Loucy (cell line): ENCODE measurements around the gene ZNF341.

ENCODE experiments used
- H2AFZ ChIP-seq: fragments of 200-600 bp; sonication (generic); 2 replicates; pipeline ENCODE4 v1.6.0; 2016; ENCODE audit warnings: antibody characterized with exemption, mild to moderate bottlenecking, low read length, moderate library complexity
- H3F3A ChIP-seq: fragments of 200-600 bp; 2 replicates; pipeline ENCODE4 v1.6.0; 2016; ENCODE audit warnings: antibody characterized with exemption, low read depth, mild to moderate bottlenecking
- H3K27me3 ChIP-seq: fragments of 200-600 bp; sonication (generic); 2 replicates; pipeline ENCODE4 v1.6.1; 2014; ENCODE audit warnings: low read length, mild to moderate bottlenecking; ENCODE audit not compliant: insufficient read depth, poor library complexity, severe bottlenecking
- H3K36me3 ChIP-seq: fragments of 200-600 bp; sonication (generic); 2 replicates; pipeline ENCODE4 v1.6.1; 2016; ENCODE audit warnings: low read length; ENCODE audit not compliant: insufficient read depth
- H3K4me1 ChIP-seq: fragments of 200-600 bp; sonication (generic); 2 replicates; pipeline ENCODE4 v1.5.1; 2014; ENCODE audit warnings: low read length, mild to moderate bottlenecking; ENCODE audit not compliant: insufficient read depth, poor library complexity, severe bottlenecking
- H3K4me2 ChIP-seq: fragments of 200-600 bp; sonication (generic); 2 replicates; pipeline ENCODE4 v1.6.0; 2014; ENCODE audit warnings: antibody characterized with exemption, low read length, low read depth, mild to moderate bottlenecking; ENCODE audit not compliant: poor library complexity, severe bottlenecking
- H3K4me3 ChIP-seq: fragments of 200-600 bp; sonication (generic); 2 replicates; pipeline ENCODE4 v1.5.1; 2014; ENCODE audit warnings: low read length, mild to moderate bottlenecking, mixed read lengths; ENCODE audit not compliant: poor library complexity, severe bottlenecking
- H3K79me2 ChIP-seq: fragments of 200-600 bp; sonication (generic); 2 replicates; pipeline ENCODE4 v1.6.1; 2014; ENCODE audit warnings: low read length; ENCODE audit not compliant: insufficient read depth
- H3K9ac ChIP-seq: fragments of 200-600 bp; sonication (generic); 2 replicates; pipeline ENCODE4 v1.6.0; 2014; ENCODE audit warnings: mild to moderate bottlenecking, low read depth, low read length, moderate library complexity; ENCODE audit not compliant: poor library complexity, severe bottlenecking
- H3K9me2 ChIP-seq: fragments of 200-600 bp; sonication (generic); replicated peaks from 2 replicates; pipeline ENCODE4 v1.6.1; 2016; ENCODE audit warnings: low read depth, low read length, mixed read lengths
- H3K9me3 ChIP-seq: fragments of 200-600 bp; sonication (generic); 2 replicates; pipeline ENCODE4 v1.6.1; 2014; ENCODE audit warnings: mild to moderate bottlenecking, antibody characterized with exemption, low read length, low read depth; ENCODE audit not compliant: insufficient read depth
- H4K20me1 ChIP-seq: fragments of 200-600 bp; sonication (generic); 2 replicates; pipeline ENCODE4 v1.6.0; 2014; ENCODE audit warnings: antibody characterized with exemption, low read length, mild to moderate bottlenecking; ENCODE audit not compliant: insufficient read depth, poor library complexity, severe bottlenecking
- CTCF ChIP-seq: fragments of 200-600 bp; sonication (generic); conservative IDR thresholded peaks from 2 replicates; pipeline ENCODE4 v1.5.1; 2014; ENCODE audit warnings: mild to moderate bottlenecking, antibody characterized with exemption, low read length
- EZH2phosphoT487 ChIP-seq: fragments of 200-600 bp; IDR thresholded peaks from 2 replicates; pipeline ENCODE4 v1.6.1; 2018; ENCODE audit warnings: antibody characterized with exemption, mild to moderate bottlenecking, moderate library complexity, borderline replicate concordance

Gene ZNF341

GRCh38 chr20:33789858-33790182 lies 58.0 kb downstream of the ZNF341 start:
- Histone ChIP-seq H3K27me3 (no peaks in the 10 kb centered on the region), H3K36me3 (no peaks in the 10 kb centered on the region), H3K9me2 (no peaks in the 10 kb centered on the region), H3K79me2 (no peaks in the 10 kb centered on the region), H2AFZ (no peak overlapping the region), H3K9ac (no peak overlapping the region), H3F3A (no peaks in the 10 kb centered on the region), H3K4me2 (no peak overlapping the region), H3K4me3 (no peak overlapping the region), H4K20me1 (no peaks in the 10 kb centered on the region), H3K4me1 (peaks cover 10% of the 10 kb centered on the region), H3K9me3 (no peaks in the 10 kb centered on the region)
- TF ChIP-seq CTCF (no peak), EZH2phosphoT487 (no peak)

GRCh38 chr20:33790566-33790965 lies 58.8 kb downstream of the ZNF341 start:
- Histone ChIP-seq H3K79me2 (no peaks in the 10 kb centered on the region), H3K4me2 (no peak overlapping the region), H4K20me1 (no peaks in the 10 kb centered on the region), H3K9me3 (no peaks in the 10 kb centered on the region), H2AFZ (no peak overlapping the region), H3K9me2 (no peaks in the 10 kb centered on the region), H3K36me3 (no peaks in the 10 kb centered on the region), H3K27me3 (no peaks in the 10 kb centered on the region), H3K4me3 (no peak overlapping the region), H3F3A (no peaks in the 10 kb centered on the region), H3K4me1 (peaks cover 10% of the 10 kb centered on the region), H3K9ac (no peak overlapping the region)
- TF ChIP-seq EZH2phosphoT487 (no peak), CTCF (no peak)

DNA sequence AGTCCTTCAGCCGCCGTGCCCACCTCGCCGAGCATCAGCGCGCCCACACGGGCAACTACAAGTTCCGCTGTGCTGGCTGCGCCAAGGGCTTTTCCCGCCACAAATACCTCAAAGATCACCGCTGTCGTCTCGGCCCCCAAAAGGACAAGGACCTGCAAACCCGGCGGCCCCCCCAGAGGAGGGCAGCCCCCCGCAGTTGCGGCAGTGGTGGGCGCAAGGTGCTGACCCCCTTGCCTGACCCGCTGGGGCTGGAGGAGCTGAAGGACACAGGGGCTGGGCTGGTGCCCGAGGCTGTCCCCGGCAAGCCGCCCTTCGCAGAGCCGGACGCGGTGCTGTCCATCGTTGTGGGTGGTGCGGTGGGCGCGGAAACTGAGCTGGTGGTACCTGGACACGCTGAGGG lies 59.2 kb downstream of the ZNF341 start:
- Histone ChIP-seq H3K4me3 (no peak overlapping the region), H3K4me1 (peaks cover 10% of the 10 kb centered on the region), H3K27me3 (no peaks in the 10 kb centered on the region), H3K79me2 (no peaks in the 10 kb centered on the region), H3K9me2 (no peaks in the 10 kb centered on the region), H3F3A (no peaks in the 10 kb centered on the region), H3K9ac (no peak overlapping the region), H3K36me3 (no peaks in the 10 kb centered on the region), H3K9me3 (no peaks in the 10 kb centered on the region), H4K20me1 (no peaks in the 10 kb centered on the region), H2AFZ (no peak overlapping the region), H3K4me2 (no peak overlapping the region)
- no peak for TF ChIP-seq EZH2phosphoT487
- TF ChIP-seq CTCF, result no peak
